ENCODE results near the gene OTOGL. TPM values are rescaled to one million over a fixed set of nuclear protein-coding genes. Genes with fewer than 3 reads are reported as not detected.

The OTOGL gene
- total RNA-seq, 4 donors from 2014 or later, result 0.04 to 0.57 (median 0.23) TPM; not detected in 1

- Histone ChIP-seq H3K27me3 (no peaks in the 10 kb centered on the region), H3K27ac (no peak overlapping the region), H3K36me3 (no peaks in the 10 kb centered on the region), H3K4me3 (no peak overlapping the region), H3K9me3 (no peaks in the 10 kb centered on the region), H3K4me1 (no peaks in the 10 kb centered on the region)
- no peak for DNase-seq
- 58 to 75% methylated on average over 4 of the region's 4 CpGs for WGBS, 2 donors
- TF ChIP-seq POLR2A (IDR thresholded peaks at IDR 0.05) (no peak), CTCF (IDR thresholded peaks at IDR 0.05) (no peak)
- intact Hi-C loops (cut with DNase I), result no loop called here
These were observed 62.3 kb downstream of the OTOGL start for GRCh38 chr12:80161612-80162011.

GRCh38 chr12:80162177-80162576, 62.8 kb downstream of the OTOGL start:
- Histone ChIP-seq H3K27me3 (no peaks in the 10 kb centered on the region), H3K4me3 (no peak overlapping the region), H3K4me1 (no peaks in the 10 kb centered on the region), H3K36me3 (no peaks in the 10 kb centered on the region), H3K27ac (no peak overlapping the region), H3K9me3 (no peaks in the 10 kb centered on the region)
- TF ChIP-seq POLR2A (IDR thresholded peaks at IDR 0.05) (no peak), CTCF (IDR thresholded peaks at IDR 0.05) (no peak)
- 57 to 71% methylated on average over 2 of the region's 2 CpGs for WGBS, 2 donors
- intact Hi-C loops (cut with DNase I), result no loop called here
- no peak for DNase-seq

GRCh38 chr12:80165746-80166145, 66.4 kb downstream of the OTOGL start:
- Histone ChIP-seq H3K27ac (no peak overlapping the region), H3K36me3 (no peaks in the 10 kb centered on the region), H3K9me3 (no peaks in the 10 kb centered on the region), H3K4me3 (no peak overlapping the region), H3K4me1 (no peaks in the 10 kb centered on the region), H3K27me3 (no peaks in the 10 kb centered on the region)
- no peak for DNase-seq
- TF ChIP-seq CTCF (IDR thresholded peaks at IDR 0.05) (no peak), POLR2A (IDR thresholded peaks at IDR 0.05) (no peak)
- intact Hi-C loops (cut with DNase I), result no loop called here

GRCh38 chr12:80166751-80167150, 67.4 kb downstream of the OTOGL start:
- Histone ChIP-seq H3K27ac (no peak overlapping the region), H3K4me1 (no peaks in the 10 kb centered on the region), H3K27me3 (no peaks in the 10 kb centered on the region), H3K4me3 (no peak overlapping the region), H3K36me3 (no peaks in the 10 kb centered on the region), H3K9me3 (no peaks in the 10 kb centered on the region)
- intact Hi-C loops (cut with DNase I), result no loop called here
- no peak for TF ChIP-seq POLR2A (IDR thresholded peaks at IDR 0.05)
- no peak for TF ChIP-seq CTCF (IDR thresholded peaks at IDR 0.05)
- DNase-seq, result no peak
- 50 to 53% methylated on average over 2 of the region's 2 CpGs for WGBS, 2 donors

GRCh38 chr12:80168936-80169335, 69.6 kb downstream of the OTOGL start:
- intact Hi-C loops (cut with DNase I), result no loop called here
- Histone ChIP-seq H3K9me3 (no peaks in the 10 kb centered on the region), H3K27ac (no peak overlapping the region), H3K4me3 (no peak overlapping the region), H3K4me1 (no peaks in the 10 kb centered on the region), H3K36me3 (no peaks in the 10 kb centered on the region), H3K27me3 (no peaks in the 10 kb centered on the region)
- DNase-seq, result no peak
- TF ChIP-seq CTCF (IDR thresholded peaks at IDR 0.05), result no peak
- no peak for TF ChIP-seq POLR2A (IDR thresholded peaks at IDR 0.05)
